HEK293 (cell line): ENCODE results near the gene EPB41L5.
"Not testable (repeated sequence)": the region's sequence is repeated elsewhere in the genome, so short reads cannot be mapped to it uniquely, and the experiment has no call there.

Source experiments
- CTCF ChIA-PET: fragments of 350-600 bp; formaldehyde crosslinking; extraction: SDS; loops from one replicate; lab custom pipeline; 2021; ENCODE audit warnings: antibody characterized with exemption; lab: Yijun Ruan, JAX
- POLR2A ChIA-PET: fragments of 300-600 bp; formaldehyde crosslinking; extraction: SDS; loops from one replicate; lab custom pipeline; 2020; ENCODE audit warnings: antibody characterized with exemption, inconsistent platforms; lab: Yijun Ruan, JAX
- H3K27ac ChIP-seq: fragments of 200-500 bp; sonication (Bioruptor generic); 2 replicates; pipeline ENCODE4 v1.5.1; 2014; ENCODE audit warnings: low read depth, low read length, control low read depth, inconsistent platforms; ENCODE audit errors: extremely low read depth
- H3K36me3 ChIP-seq, 2 experiments: fragments of 200-500 bp in 1 of 2; sonication (Bioruptor generic) in 1 of 2; 1 replicate in 1 of 2; 2 replicates in 1 of 2; pipeline ENCODE4 v1.5.1; 2014 to 2017; ENCODE audit warnings: inconsistent platforms in 2 of 2, low read length in 2 of 2; ENCODE audit not compliant: control insufficient read depth in 2 of 2, insufficient read depth in 1 of 2
- H3K4me1 ChIP-seq: fragments of 200-500 bp; sonication (Bioruptor generic); 2 replicates; pipeline ENCODE4 v1.5.1; 2014; ENCODE audit warnings: mild to moderate bottlenecking, low read length, inconsistent platforms; ENCODE audit not compliant: control insufficient read depth, insufficient read depth
- H3K4me3 ChIP-seq: 2 replicates; pipeline ENCODE4 v1.5.1; 2011; ENCODE audit warnings: low read depth, mild to moderate bottlenecking, control low read depth, low read length, moderate library complexity
- H3K9me3 ChIP-seq: fragments of 200-500 bp; sonication (Bioruptor generic); 2 replicates; pipeline ENCODE4 v1.5.1; 2014; ENCODE audit warnings: low read depth, low read length, inconsistent platforms; ENCODE audit not compliant: control insufficient read depth, insufficient read depth
- EGR2 ChIP-seq: fragments of 450-650 bp; formaldehyde crosslinking; IDR thresholded peaks from 2 replicates; pipeline ENCODE4 v1.5.1; 2016; ENCODE audit warnings: low read depth, missing biosample characterization, missing genetic modification characterization
- IKZF3 ChIP-seq: fragments of 450-650 bp; IDR thresholded peaks from 2 replicates; pipeline ENCODE4 v1.5.0; 2018; ENCODE audit warnings: missing biosample characterization, mild to moderate bottlenecking, missing genetic modification characterization, moderate library complexity
- KLF17 ChIP-seq: fragments of 450-650 bp; formaldehyde crosslinking; IDR thresholded peaks from 2 replicates; pipeline ENCODE4 v1.5.1; 2016; ENCODE audit warnings: missing biosample characterization, missing genetic modification characterization
- MYNN ChIP-seq: fragments of 450-650 bp; formaldehyde crosslinking; IDR thresholded peaks from 2 replicates; pipeline ENCODE4 v1.5.1; 2016; ENCODE audit warnings: missing biosample characterization, missing genetic modification characterization, borderline replicate concordance
- OSR2 ChIP-seq: fragments of 450-650 bp; formaldehyde crosslinking; IDR thresholded peaks from 2 replicates; pipeline ENCODE4 v1.5.1; 2016; ENCODE audit warnings: missing biosample characterization, missing genetic modification characterization
- PRDM1 ChIP-seq: fragments of 450-650 bp; formaldehyde crosslinking; IDR thresholded peaks from 2 replicates; pipeline ENCODE4; 2016; ENCODE audit warnings: missing biosample characterization, missing genetic modification characterization
- RBAK ChIP-seq: fragments of 450-650 bp; formaldehyde crosslinking; IDR thresholded peaks from 2 replicates; pipeline ENCODE4 v1.5.1; 2016; ENCODE audit warnings: missing biosample characterization, missing genetic modification characterization
- SALL2 ChIP-seq: fragments of 450-650 bp; formaldehyde crosslinking; IDR thresholded peaks from 2 replicates; pipeline ENCODE4 v1.5.0; 2017; ENCODE audit warnings: missing biosample characterization, mild to moderate bottlenecking, missing genetic modification characterization, borderline replicate concordance
- SP2 ChIP-seq: fragments of 450-650 bp; formaldehyde crosslinking; IDR thresholded peaks from 2 replicates; pipeline ENCODE4 v1.5.1; 2016; ENCODE audit warnings: missing biosample characterization, missing genetic modification characterization
- ZBTB1 ChIP-seq: fragments of 450-650 bp; formaldehyde crosslinking; IDR thresholded peaks from 2 replicates; pipeline ENCODE4 v1.5.1; 2016; ENCODE audit warnings: missing biosample characterization, missing genetic modification characterization
- ZBTB11 ChIP-seq: fragments of 450-650 bp; formaldehyde crosslinking; conservative IDR thresholded peaks from 2 replicates; pipeline ENCODE4 v1.5.1; 2016; ENCODE audit warnings: low read depth, missing biosample characterization, missing genetic modification characterization
- ZBTB17 ChIP-seq: fragments of 450-650 bp; formaldehyde crosslinking; IDR thresholded peaks from 2 replicates; pipeline ENCODE4 v1.5.1; 2016; ENCODE audit warnings: missing biosample characterization, missing genetic modification characterization
- ZBTB20 ChIP-seq: fragments of 450-650 bp; formaldehyde crosslinking; IDR thresholded peaks from 2 replicates; pipeline ENCODE4 v1.5.1; 2016; ENCODE audit warnings: missing biosample characterization, missing genetic modification characterization
- ZBTB49 ChIP-seq: fragments of 450-650 bp; formaldehyde crosslinking; IDR thresholded peaks from 2 replicates; pipeline ENCODE4 v1.5.1; 2016; ENCODE audit warnings: missing biosample characterization, missing genetic modification characterization, low read depth
- ZEB2 ChIP-seq: fragments of 450-650 bp; formaldehyde crosslinking; IDR thresholded peaks from 2 replicates; pipeline ENCODE4 v1.5.1; 2016; ENCODE audit warnings: missing biosample characterization, missing genetic modification characterization
- ZNF112 ChIP-seq: fragments of 450-650 bp; formaldehyde crosslinking; IDR thresholded peaks from 2 replicates; pipeline ENCODE4 v1.5.0; 2017; ENCODE audit warnings: missing biosample characterization, missing genetic modification characterization
- ZNF146 ChIP-seq: fragments of 450-650 bp; formaldehyde crosslinking; IDR thresholded peaks from 2 replicates; pipeline ENCODE4 v1.5.1; 2016; ENCODE audit warnings: missing biosample characterization, missing genetic modification characterization
- ZNF169 ChIP-seq: fragments of 450-650 bp; formaldehyde crosslinking; IDR thresholded peaks from 2 replicates; pipeline ENCODE4 v1.5.1; 2016; ENCODE audit warnings: missing biosample characterization, missing genetic modification characterization
- ZNF19 ChIP-seq: fragments of 450-650 bp; formaldehyde crosslinking; IDR thresholded peaks from 2 replicates; pipeline ENCODE4; 2016; ENCODE audit warnings: missing biosample characterization, missing genetic modification characterization, low read depth
- ZNF2 ChIP-seq: fragments of 450-650 bp; formaldehyde crosslinking; IDR thresholded peaks from 2 replicates; pipeline ENCODE4 v1.5.1; 2016; ENCODE audit warnings: missing biosample characterization, missing genetic modification characterization
- ZNF214 ChIP-seq: fragments of 450-650 bp; formaldehyde crosslinking; IDR thresholded peaks from 2 replicates; pipeline ENCODE4 v1.5.1; 2017; ENCODE audit warnings: missing biosample characterization, mild to moderate bottlenecking, missing genetic modification characterization, borderline replicate concordance
- ZNF266 ChIP-seq: fragments of 450-650 bp; formaldehyde crosslinking; IDR thresholded peaks from 2 replicates; pipeline ENCODE4 v1.5.1; 2016; ENCODE audit warnings: missing biosample characterization, missing genetic modification characterization, low read depth
- ZNF677 ChIP-seq: fragments of 450-650 bp; IDR thresholded peaks from 2 replicates; pipeline ENCODE4 v1.5.0; 2018; ENCODE audit warnings: missing biosample characterization, mild to moderate bottlenecking, missing genetic modification characterization, moderate library complexity
- ZNF707 ChIP-seq: fragments of 450-650 bp; formaldehyde crosslinking; IDR thresholded peaks from 2 replicates; pipeline ENCODE4 v1.5.1; 2016; ENCODE audit warnings: missing biosample characterization, missing genetic modification characterization

The EPB41L5 gene

GRCh38 chr2:120044336-120044735 is 31.5 kb downstream of the EPB41L5 start:
- CTCF ChIA-PET: no interaction called here

DNA sequence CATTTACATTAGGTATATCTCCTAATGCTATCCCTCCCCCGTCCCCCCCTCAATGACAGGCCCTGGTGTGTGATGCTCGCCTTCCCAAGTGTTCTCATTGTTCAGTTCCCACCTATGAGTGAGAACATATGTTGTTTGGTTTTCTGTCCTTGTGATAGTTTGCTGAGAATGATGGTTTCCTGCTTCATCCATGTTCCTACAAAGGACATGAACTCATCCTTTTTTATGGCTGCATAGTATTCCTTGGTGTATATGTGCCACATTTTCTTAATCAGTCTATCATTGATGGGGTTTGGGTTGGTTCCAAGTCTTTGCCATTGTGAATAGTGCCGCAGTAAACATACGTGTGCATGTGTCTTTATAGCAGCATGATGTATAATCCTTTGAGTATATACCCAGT is 32.9 kb downstream of the EPB41L5 start:
- H3K36me3 ChIP-seq: peaks cover 0 to 19% of the 10 kb centered on the region in 2 experiments
- not testable (repeated sequence) for H3K9me3 ChIP-seq
- peak; percentile 69; the same call in 1 of the 2 replicates for TF ChIP-seq ZNF146 (tag by site-specific recombination)
- TF ChIP-seq, all 188 proteins: peak for 1; not testable (repeated sequence) for 187
- H3K4me3 ChIP-seq, CTCF ChIA-PET, H3K4me1 ChIP-seq, H3K27ac ChIP-seq, POLR2A ChIA-PET: not testable (repeated sequence)

More at GRCh38 chr2:120044336-120044735, 31.5 kb downstream of the EPB41L5 start:
- Histone ChIP-seq H3K36me3 (peaks cover 0 to 19% of the 10 kb centered on the region in 2 experiments), H3K27ac (no peak overlapping the region), H3K4me1 (no peaks in the 10 kb centered on the region), H3K4me3 (no peak overlapping the region), H3K9me3 (no peaks in the 10 kb centered on the region)
- POLR2A ChIA-PET: no interaction called here
- TF ChIP-seq ZBTB20 (tag by site-specific recombination) (no peak), ZEB2 (tag by site-specific recombination) (no peak), ZNF2 (tag by site-specific recombination) (no peak), ZNF677 (tag by site-specific recombination) (no peak), RBAK (tag by site-specific recombination) (no peak), IKZF3 (tag by site-specific recombination) (no peak), ZBTB49 (tag by site-specific recombination) (no peak), MYNN (tag by site-specific recombination) (no peak), SALL2 (tag by site-specific recombination) (no peak), ZNF214 (tag by site-specific recombination) (no peak), ZNF707 (no peak), ZBTB17 (tag by site-specific recombination) (no peak), ZBTB1 (tag by site-specific recombination) (no peak)

GRCh38 chr2:120046252-120046651 is 33.4 kb downstream of the EPB41L5 start:
- H3K4me3 ChIP-seq, CTCF ChIA-PET, H3K9me3 ChIP-seq, POLR2A ChIA-PET, H3K4me1 ChIP-seq, H3K27ac ChIP-seq: not testable (repeated sequence)
- peaks cover 0 to 19% of the 10 kb centered on the region in 2 experiments for H3K36me3 ChIP-seq

DNA sequence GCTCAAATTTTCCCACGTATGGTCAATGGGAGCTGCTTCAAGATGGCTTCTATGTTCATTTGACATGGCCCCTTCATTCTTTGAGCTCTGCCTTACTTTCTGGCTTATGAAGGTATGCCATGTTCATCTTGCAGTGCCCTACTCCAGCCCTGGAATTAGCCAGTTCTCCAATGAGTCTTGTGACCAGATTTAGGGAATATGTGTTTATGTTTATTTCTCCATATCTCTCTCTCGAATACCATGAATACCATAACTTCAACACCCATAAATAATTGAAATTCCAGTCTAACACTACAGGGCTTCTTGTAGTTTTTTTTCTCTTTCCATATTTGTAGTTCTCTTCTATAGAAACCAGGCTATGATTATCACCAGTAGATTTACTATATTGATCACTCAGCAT is 39.7 kb downstream of the EPB41L5 start:
- ChIA-PET CTCF (no interaction called here), POLR2A (no interaction called here)
- Histone ChIP-seq H3K4me1 (no peaks in the 10 kb centered on the region), H3K36me3 (no peaks in the 10 kb centered on the region), H3K4me3 (no peak overlapping the region), H3K9me3 (no peaks in the 10 kb centered on the region; the same call in 1 of the 2 replicates), H3K27ac (no peak overlapping the region)
- no peak for TF ChIP-seq ZBTB11 (tag by site-specific recombination)
- TF ChIP-seq PRDM1 (tag by site-specific recombination): no peak
- no peak for TF ChIP-seq ZNF169 (tag by site-specific recombination)
- no peak for TF ChIP-seq KLF17 (tag by site-specific recombination)
- no peak for TF ChIP-seq ZNF112
- no peak for TF ChIP-seq ZNF266
- no peak for TF ChIP-seq ZNF19
- no peak for TF ChIP-seq EGR2
- no peak for TF ChIP-seq SP2 (tag by site-specific recombination)
- no peak for TF ChIP-seq OSR2
